MV-4-11 (cell line): ENCODE data around the gene EPS15.

ENCODE experiments used
- DNase-seq: peaks from one replicate; lab custom pipeline; 2025; lab: John Stamatoyannopoulos, UW

The EPS15 gene

DNA sequence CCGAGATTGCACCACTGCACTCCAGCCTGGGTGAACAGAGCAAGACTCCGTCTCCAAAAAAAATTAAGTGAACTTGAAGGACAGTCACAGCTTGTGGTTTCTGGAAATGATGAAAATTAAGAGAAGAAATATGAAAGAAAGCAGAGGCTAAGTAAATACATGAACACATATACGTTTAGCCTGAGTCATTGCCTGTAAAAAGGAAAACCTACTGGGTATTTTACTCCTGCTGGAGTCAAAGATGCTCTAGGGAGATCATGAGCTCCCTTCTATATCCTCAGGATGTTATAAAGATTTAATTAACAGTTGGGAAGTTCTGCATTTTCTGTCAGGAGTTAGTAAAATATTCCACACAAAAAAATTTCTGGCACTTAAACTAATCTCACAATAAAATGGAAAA is 145.2 kb downstream of the EPS15 start:
- no peak for DNase-seq

- no peak for DNase-seq
Measured at GRCh38 chr1:51372561-51372960, 146.5 kb downstream of the EPS15 start.

DNA sequence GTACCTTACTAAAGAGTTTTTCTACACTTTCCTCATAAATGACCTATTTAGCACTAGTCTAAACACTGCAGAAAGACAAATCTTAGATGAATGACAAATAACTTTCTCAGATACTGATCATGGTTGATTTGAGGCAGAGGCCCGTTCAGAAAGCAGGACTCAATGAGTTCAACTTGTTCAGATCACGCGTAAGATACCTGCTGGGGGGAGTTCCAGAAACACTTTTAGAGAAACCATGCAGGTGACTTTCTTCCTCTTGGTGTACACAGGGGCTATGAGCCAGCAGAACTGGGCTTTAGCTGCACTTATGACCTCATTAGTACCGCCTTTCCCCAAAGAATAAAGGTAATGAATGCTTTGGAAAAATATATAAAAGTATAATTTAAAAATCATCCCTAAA is 149.9 kb downstream of the EPS15 start:
- no peak for DNase-seq

DNA sequence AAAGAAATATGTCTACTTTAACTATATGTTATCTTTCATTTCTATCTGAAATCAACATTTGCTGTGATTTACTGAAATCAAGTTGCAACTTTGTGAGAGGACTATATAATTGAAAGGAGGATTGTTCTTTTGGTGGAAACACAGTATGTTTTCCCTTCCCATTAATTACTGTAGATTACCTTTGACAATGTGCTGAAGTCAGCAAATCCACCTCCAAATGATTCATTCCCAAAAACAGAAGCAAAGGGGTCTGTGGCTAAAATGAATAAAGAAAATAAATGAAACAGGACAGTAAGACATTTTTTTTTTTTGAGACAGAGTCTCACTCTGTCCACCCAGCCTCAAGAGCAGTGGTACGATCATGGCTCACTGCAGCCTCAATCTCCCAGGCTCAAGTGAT is 153.3 kb downstream of the EPS15 start:
- DNase-seq = no peak

- no peak for DNase-seq
Measured at GRCh38 chr1:51359879-51360278, 159.2 kb downstream of the EPS15 start.

- DNase-seq = no peak
Measured at GRCh38 chr1:51355382-51355781, 163.7 kb downstream of the EPS15 start.

DNA sequence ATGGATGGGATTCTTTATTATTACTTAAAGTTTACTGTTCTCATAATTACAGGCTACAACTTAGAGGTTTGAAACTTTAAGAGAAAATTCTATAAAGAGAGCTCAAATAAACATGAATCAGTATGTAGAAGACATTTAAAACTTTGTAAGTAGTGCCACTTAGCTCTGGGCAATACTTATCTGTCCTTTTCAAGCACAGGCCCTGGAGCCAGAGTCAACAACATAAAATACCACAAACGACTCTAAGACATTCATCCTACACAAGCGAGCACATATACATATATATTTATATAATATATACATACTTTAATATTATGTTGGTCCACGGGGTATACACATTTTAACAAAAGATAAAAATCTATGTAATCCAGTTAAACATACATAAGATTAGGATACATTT is 164.7 kb downstream of the EPS15 start:
- no peak for DNase-seq

DNA sequence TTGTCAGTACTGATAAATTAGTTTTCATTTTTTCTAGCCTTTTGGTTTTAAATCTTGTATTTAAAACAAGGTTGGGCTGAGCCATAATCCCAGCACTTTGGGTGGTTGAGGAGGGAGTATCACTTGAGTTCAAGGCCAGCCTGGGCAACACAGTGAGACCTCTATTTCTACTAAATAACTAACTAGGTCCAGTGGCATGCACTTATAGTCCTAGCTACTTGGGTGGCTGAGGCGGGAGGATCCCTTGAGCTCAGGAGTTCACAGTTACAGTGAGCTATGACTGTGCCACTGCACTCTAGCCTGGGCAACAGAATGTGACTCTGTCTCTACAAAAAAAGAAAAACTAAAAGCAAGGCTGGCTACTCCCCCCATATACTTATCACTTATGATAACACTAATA is 167.2 kb downstream of the EPS15 start:
- DNase-seq = no peak

DNA sequence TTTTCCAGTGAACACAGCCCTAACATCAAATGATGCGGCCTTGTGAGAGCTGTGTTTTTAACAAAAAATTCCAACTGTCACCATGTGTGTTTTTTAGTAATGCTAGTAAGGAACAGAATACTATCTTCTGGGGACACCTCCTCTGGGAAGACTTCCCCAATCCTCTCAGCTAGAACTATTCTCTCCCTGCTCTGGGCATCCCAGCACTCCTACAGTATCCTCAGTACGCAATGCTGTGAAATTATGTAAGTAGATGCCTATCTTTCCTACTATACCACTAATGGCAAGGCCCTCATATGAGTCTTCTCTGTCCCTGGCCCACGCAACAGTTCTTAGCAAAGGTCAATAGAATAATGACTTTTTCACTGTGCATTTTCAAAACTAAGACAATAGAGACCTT is 169.2 kb downstream of the EPS15 start:
- DNase-seq = no peak

DNA sequence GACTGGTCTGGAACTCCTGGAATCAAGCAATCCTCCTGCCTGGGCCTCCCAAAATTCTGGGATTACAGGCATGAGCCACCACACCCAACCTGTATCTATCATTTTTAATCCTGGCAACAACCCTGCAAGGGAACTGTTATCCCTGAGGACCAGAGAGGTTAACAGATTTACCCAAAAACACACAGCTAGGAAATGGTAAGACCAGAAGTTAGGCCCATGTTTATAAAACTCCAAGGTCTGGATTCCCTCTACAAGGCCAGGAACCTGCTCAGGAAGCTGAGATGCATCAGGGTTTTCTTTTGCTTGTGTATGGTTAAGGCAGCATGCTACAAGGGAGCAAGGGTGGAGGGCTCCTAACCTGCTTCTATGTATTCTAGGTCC is 170.9 kb downstream of the EPS15 start:
- no peak for DNase-seq

DNA sequence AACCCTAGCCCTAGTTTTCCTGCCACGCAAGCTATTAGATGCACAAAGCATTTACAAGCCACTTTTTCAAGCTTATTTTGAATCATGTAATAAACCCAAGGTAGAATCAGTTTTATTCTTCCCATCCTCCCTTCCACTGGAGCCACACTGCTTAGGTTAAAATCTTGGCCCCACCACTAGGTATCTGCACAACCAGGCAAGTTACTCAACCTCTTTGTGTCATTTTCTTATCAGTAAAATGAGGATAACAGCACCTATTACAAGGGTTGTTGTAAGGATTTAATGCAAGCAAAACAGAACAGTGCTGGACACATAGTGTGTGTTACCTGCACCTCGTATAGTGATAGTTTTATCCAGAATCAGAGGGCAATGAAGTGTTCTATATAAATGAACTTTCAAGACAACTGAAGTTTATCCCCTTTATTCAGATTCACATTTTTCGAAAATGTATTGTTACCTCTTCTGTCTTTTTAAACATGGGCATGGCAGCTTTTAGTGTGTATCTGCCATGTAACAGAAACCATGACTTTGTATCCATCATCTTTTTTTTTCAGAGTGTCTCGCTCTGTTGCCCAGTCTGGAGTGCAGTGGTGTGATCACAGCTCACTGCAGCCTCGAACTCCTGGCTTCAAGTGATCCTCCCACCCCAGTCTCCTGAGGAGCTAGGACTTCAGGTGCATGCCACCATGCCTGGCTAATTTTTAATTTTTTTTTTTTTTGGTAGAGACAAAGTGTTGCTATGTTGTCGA is 171.5 kb downstream of the EPS15 start:
- no peak for DNase-seq

DNA sequence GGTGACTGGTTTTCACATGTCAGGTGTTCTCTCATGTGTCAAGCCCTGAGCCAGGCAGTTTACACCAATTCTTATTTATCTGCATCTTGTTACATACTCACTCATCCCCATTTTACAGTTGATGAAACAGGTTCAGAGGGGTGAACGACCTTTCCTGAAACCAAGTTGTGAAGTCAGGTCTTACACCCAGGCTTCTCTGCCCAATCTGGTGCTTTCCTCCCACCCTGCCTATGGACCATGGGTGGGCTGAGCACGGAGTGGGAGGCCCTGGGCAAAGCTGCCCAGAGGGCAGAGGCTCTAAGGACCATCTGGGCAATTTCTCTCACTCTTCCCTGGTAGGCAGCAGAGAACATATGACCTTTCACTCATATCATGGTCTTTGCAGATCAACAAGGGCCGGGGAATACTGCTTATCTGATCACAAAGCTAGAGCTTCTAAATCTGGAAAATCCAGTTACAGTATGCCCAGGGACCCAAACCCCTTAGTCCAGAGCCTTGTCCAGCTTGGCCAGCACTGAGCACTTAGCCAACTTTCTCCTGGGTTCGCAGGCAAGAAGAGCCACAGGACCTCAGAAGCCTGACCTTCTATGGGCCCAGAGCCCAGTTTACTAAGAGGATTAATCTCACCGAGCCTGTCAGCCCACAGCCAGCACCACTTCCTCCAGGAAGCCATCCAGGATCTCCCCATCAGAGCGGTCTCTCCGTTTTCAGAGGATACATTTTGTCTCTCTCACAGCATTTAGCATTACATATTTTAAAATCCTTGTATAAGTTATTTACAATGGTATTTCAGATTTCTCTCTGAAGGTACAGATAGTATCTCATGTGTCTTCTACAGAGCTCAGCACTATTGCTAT is 172.8 kb downstream of the EPS15 start:
- DNase-seq = no peak

DNA sequence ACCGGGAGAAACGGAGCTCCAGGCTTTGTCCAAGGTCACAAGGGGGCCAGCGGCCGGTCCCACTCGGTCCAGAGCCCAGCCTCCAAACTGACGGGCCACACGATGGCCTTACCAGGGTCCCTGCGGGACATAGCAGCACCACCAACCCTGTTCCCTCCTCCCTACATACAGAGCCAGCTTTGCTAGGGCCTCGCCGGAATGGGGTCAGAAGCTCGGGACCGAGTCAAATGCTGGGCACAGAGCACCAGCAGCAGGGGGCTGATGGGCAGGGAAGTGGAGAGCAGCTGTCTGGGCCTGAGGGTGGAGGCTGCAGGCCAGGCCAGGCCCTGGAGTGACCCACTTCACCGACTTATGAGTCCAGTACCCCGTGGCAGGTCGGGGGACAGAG is 173.8 kb downstream of the EPS15 start:
- no peak for DNase-seq

DNA sequence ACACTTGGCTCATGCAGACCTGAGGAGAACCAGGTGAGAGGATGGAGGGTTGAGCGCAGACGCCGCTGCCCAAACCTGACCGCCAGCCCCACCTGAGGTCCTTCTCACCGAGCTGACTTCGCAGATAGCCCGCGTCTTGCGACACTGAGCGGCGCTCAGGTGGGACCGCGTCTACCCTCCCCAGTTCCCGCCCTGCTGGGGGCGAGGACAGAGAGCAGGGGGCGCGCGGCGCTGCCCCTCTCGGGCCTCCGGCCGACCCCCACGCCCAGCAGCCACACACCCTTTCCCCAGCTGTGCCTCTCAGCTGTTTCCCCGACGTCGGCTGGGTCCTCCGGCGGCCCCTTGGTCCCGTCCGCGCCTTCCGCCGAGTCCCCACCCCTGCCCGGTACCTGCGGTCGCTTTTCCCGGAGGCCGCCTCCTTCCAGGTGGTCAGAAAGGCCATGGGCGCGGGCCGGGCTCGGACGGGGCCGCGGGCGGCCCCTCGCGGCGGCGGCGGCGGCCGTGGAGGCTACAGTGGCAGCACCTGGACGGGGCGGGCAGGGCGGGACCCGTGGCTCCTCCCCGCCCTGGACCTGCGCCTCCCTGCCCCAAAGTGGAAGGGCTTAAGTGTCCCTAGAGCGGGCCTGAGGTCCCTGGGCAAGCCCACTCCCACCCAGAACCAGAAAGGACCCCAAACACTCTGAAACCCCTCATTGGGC is 174.3 kb downstream of the EPS15 start:
- no peak for DNase-seq

- DNase-seq = no peak
Measured at GRCh38 chr1:51344276-51344601, 174.8 kb downstream of the EPS15 start.

GRCh38 chr1:51343624-51344023 is 175.4 kb downstream of the EPS15 start:
- DNase-seq = no peak

GRCh38 chr1:51342591-51343206 is 176.4 kb downstream of the EPS15 start:
- DNase-seq = no peak

DNA sequence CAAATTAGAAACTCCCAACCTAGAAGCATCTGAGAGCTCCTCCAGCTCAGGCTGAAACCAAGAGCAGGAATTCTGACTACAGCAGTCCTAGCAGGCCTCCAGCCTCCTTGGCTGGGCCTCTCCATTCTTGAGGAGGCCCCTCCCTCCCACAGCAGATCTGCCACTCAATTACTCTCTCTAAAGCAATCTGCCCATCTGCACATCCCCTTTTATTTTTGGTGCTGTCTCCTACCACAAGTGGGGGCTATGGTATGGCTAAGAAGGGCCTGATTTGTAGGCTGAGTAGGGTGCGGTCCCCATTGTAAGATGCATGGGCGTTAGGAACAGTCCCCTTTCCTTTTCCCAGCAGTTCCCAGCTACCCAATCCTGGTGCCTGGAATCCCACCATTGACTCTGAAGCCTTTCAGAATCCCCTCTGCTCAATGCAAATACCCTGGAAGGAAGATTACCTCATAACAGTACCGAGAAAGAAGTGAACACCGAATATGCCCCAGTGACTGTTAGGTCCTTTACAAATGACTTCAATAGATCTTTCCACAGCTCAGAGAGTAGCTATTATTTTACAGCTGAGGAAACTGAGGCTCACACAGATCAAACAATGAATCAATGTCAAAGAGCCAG is 177.1 kb downstream of the EPS15 start:
- peak; percentile 11 for DNase-seq

DNA sequence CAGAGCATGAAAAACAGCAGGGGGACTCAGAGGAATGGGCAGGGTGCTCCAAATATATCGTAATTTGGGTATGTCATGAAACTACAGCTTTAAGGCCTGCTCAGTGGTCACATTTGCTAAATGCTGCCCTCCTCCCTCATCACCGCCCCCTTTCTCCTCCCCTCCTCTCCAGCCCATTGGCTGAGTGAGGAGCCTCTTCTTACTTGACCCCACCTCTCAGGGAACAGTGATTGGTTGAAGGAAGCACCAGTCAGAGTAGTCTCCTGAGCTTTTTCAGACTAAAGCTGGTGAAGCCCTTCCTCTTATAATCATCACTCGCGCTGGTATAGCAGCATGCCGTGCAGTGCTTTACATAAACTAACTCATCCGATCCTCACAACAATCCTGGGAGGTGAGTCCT is 178.7 kb downstream of the EPS15 start:
- no peak for DNase-seq

- no peak for DNase-seq
Measured at GRCh38 chr1:51336711-51337110, 182.4 kb downstream of the EPS15 start.

GRCh38 chr1:51336004-51336403 is 183.1 kb downstream of the EPS15 start:
- DNase-seq = no peak
